ENCODE data around the gene NEO1.

The NEO1 gene

DNA sequence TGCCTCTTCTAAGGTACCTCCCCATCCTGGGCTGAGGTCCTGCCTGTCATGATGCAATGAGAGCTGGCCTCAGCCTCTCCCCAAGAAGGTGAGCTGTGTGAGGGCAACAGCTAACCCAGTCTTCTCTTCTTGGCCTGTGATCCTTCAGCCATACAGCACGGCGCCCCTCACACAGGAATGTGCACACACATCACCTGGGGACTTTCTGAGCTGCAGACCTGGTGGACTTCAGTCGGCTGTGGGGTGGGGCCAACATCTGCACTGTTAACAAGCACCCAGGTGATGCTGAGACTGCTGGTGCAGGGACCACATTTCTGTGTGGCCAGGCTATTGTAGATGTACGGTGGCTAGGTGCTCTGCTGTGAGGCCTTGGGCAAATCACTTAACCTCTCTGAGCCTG is 302.0 kb downstream of the NEO1 start:
- no peak for DNase-seq (ENCODE audit: low read depth in 2 of 2)
